Measurements from ENCODE around the gene DYNLT1.
A peak's percentile ranks its signal among the peaks of the same experiment; 100 is the strongest.

DNA sequence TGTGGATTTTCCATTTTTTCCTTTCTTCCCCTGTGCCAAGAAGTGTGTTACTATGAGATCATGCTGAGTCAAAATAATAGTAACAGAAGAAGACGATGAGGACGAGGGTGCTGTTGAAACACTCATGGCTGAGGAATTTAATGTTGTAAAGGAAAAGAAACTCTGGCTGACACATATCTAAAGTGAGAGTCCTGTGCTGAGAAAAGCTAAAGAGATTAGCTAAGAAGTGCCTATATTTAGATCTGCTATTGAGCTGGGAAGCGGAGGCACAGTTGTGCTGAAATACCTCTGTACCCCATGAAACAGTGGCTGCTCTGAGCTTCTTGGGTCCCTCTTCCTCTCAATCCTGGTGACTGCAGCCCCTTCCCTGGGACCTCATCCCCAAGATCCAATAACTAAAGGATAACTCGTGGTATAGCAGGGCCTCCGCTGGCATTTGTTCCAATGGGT is 4.2 kb upstream of the DYNLT1 start:
- TF ChIP-seq CHD2 (IDR thresholded peaks at IDR 0.05; ENCODE audit: borderline replicate concordance, low read depth, low read length) (peak; percentile 55; the same call in 1 of the 2 replicates), CTCF (IDR thresholded peaks at IDR 0.05 in 2 of 3, conservative IDR thresholded peaks at IDR 0.05 in 1 of 3; ENCODE audit: control insufficient read depth in 2 of 3, extremely low read depth in 1 of 3, insufficient read depth in 1 of 3, low read depth in 3 of 3, low read length in 3 of 3) (no peak), CEBPZ (IDR thresholded peaks at IDR 0.05; ENCODE audit: low read depth, low read length) (no peak), SIN3A (IDR thresholded peaks at IDR 0.05; ENCODE audit: low read depth, low read length) (no peak), TAF1 (IDR thresholded peaks at IDR 0.05; ENCODE audit: borderline replicate concordance, low read depth, low read length) (no peak), NFXL1 (IDR thresholded peaks at IDR 0.05; ENCODE audit: borderline replicate concordance) (no peak), EZH2 (IDR thresholded peaks at IDR 0.05; ENCODE audit: borderline replicate concordance, control insufficient read depth, low read depth, low read length) (no peak)
- TF ChIP-seq, protein P1, sequence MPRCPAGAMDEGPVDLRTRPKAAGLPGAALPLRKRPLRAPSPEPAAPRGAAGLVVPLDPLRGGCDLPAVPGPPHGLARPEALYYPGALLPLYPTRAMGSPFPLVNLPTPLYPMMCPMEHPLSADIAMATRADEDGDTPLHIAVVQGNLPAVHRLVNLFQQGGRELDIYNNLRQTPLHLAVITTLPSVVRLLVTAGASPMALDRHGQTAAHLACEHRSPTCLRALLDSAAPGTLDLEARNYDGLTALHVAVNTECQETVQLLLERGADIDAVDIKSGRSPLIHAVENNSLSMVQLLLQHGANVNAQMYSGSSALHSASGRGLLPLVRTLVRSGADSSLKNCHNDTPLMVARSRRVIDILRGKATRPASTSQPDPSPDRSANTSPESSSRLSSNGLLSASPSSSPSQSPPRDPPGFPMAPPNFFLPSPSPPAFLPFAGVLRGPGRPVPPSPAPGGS (IDR thresholded peaks at IDR 0.05; ENCODE audit: borderline replicate concordance, insufficient read depth, low read depth, low read length, poor library complexity, severe bottlenecking), result peak; percentile 81

Data from GM12878 (cell line).